ENCODE measurements around the gene MCF2L.

GRCh38 chr13:113115363-113116205, 146.6 kb downstream of the MCF2L start:
- TF ChIP-seq, protein P1, sequence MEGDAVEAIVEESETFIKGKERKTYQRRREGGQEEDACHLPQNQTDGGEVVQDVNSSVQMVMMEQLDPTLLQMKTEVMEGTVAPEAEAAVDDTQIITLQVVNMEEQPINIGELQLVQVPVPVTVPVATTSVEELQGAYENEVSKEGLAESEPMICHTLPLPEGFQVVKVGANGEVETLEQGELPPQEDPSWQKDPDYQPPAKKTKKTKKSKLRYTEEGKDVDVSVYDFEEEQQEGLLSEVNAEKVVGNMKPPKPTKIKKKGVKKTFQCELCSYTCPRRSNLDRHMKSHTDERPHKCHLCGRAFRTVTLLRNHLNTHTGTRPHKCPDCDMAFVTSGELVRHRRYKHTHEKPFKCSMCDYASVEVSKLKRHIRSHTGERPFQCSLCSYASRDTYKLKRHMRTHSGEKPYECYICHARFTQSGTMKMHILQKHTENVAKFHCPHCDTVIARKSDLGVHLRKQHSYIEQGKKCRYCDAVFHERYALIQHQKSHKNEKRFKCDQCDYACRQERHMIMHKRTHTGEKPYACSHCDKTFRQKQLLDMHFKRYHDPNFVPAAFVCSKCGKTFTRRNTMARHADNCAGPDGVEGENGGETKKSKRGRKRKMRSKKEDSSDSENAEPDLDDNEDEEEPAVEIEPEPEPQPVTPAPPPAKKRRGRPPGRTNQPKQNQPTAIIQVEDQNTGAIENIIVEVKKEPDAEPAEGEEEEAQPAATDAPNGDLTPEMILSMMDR (IDR thresholded peaks at IDR 0.05), result no peak
- TF ChIP-seq POLR2A (IDR thresholded peaks at IDR 0.05), result no peak
